ENCODE measurements around the gene RASGEF1C.

The RASGEF1C gene

DNA sequence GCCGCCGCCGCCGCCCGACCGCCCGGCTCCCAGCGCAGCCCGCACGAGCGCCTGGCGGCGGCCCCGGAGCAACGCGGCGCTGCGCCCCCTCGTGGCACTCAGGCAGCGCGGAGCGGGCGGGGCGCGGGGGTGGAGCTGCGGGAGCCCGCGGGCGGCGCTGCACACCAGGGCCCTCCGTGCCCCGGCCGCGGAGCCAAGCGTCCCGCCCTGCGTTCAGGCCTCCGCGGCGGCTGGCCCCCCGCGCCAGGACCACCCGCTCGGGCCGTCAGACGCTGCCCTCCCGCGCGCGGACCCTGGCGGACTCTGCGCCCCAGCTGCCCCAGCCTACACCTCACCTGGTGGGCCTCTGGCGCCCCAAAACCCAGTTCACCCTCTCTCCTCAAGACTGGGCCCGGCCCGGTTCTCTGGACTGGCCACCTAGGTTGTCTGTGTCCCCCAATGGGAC is at the start of gene RASGEF1C:
RASGEF1C (minus strand) TSS at position 75 of the 445 bp plus-strand sequence. CDS start 71,159 bp downstream, outside the sequence.
- DNase-seq (ENCODE audit: low spot score) = no peak

GRCh38 chr5:180253036-180253824 is 44.2 kb upstream of the RASGEF1C start:
- DNase-seq (ENCODE audit: low spot score) = no peak

DNA sequence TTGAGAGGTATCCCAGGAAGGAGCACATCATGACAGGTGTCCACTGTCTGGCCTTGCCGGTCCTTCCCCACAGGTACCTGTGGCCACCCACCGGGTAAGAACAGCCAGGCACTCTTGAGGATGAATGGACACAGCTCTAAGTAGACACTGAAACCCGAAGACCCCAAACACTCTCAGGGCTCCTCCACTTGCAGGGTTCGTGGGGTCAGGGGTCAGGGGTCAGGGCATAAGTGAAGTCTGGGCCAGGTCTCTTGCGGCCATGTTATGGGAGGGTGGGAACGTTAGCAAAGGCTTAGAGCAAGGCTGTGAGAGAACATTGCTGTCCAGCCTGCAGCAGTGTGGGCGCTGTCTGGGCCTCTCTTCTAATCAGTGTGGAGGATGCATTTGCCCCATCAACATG is 42.9 kb upstream of the RASGEF1C start:
- DNase-seq (ENCODE audit: low spot score) = no peak

- no peak for DNase-seq (ENCODE audit: low spot score)
These were observed 42.1 kb upstream of the RASGEF1C start for GRCh38 chr5:180251141-180251540.

DNA sequence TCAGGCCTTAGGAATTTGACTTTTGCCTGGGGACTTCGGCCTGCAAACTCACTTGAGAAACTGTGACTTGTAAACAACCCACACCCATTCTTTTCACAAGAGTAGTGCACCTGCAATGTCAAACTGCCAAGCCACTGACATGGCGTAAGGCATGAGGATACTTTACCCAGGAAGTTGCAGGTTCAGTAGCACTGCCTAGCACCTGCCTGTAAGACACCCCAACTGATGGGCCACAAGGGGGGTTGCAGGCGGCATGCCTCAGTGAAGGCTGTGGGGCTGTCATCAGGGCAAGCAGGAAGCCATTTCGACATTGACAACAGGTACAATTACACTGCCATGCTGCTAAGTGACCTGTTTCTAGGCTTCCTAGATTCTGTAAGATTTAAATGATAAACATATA is 41.3 kb upstream of the RASGEF1C start:
- DNase-seq (ENCODE audit: low spot score) = no peak

DNA sequence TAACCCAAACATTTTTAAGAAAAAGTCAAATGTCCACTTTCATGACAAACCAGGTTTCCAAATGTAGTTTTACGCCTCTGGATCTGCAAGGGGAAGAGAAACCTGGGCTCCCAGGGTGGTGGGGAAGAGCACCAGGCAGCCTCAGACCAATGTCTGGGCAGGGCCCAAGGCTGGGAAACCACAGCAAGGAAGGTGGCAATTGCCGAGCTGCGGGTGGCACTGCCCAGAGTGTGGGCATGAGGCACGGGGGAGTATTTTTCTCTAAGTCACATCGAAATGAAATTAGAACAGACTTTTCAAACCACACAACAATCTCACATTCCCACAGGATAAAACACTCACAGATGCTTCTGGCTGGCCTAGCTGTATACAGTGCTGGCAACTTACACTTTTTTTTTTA is 32.6 kb upstream of the RASGEF1C start:
- no peak for DNase-seq (ENCODE audit: low spot score)

- DNase-seq (ENCODE audit: low spot score) = no peak
These were observed 29.6 kb upstream of the RASGEF1C start for GRCh38 chr5:180238631-180239030.

- DNase-seq (ENCODE audit: low spot score) = no peak
These were observed 26.8 kb upstream of the RASGEF1C start for GRCh38 chr5:180235846-180236245.

DNA sequence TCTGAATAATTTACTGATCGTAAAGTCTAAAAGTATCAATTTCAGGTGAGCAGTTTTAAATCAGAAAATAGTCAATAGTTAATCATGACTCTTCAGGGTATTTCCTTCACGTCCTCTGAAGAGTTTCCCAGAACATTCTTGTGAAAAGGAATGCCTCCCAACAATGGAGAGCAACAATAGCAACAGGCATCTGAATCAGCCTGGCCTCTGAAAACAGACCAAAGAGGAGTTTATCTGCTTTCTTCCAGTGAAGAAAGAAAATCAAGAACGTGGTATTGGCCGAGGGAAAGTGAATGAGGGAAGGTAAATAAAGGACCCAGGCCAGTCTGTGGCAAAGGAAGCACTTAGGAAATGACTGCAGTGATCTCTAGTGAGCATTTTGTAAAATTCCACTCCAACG is 26.1 kb upstream of the RASGEF1C start:
- DNase-seq (ENCODE audit: low spot score) = no peak

GRCh38 chr5:180234271-180234670 is 25.3 kb upstream of the RASGEF1C start:
- DNase-seq (ENCODE audit: low spot score) = no peak

GRCh38 chr5:180233729-180234128 is 24.7 kb upstream of the RASGEF1C start:
- DNase-seq (ENCODE audit: low spot score) = no peak

GRCh38 chr5:180230017-180230416 is 21.0 kb upstream of the RASGEF1C start:
- DNase-seq (ENCODE audit: low spot score) = no peak

GRCh38 chr5:180222056-180222455 is 13.0 kb upstream of the RASGEF1C start:
- no peak for DNase-seq (ENCODE audit: low spot score)

DNA sequence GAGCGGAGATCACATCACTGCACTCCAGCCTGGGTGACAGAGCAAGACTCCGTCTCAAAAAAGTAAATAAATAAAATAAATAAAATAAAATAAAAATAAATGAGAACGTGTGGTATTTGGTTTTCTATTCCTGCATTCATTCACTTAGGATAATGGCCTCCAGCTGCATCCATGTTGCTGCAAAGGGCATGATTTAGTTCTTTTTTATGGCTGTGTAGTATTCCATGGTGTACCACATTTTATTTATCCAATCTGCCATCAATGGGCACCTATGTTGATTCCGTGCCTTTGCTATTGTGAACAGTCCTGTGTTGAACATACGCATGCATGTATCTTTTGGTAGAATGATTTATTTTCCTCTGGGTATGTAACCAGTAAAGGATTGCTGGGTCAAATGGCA is 8.8 kb upstream of the RASGEF1C start:
- DNase-seq (ENCODE audit: low spot score) = no peak

- DNase-seq (ENCODE audit: low spot score) = no peak
These were observed 7.7 kb upstream of the RASGEF1C start for GRCh38 chr5:180216646-180217171.

DNA sequence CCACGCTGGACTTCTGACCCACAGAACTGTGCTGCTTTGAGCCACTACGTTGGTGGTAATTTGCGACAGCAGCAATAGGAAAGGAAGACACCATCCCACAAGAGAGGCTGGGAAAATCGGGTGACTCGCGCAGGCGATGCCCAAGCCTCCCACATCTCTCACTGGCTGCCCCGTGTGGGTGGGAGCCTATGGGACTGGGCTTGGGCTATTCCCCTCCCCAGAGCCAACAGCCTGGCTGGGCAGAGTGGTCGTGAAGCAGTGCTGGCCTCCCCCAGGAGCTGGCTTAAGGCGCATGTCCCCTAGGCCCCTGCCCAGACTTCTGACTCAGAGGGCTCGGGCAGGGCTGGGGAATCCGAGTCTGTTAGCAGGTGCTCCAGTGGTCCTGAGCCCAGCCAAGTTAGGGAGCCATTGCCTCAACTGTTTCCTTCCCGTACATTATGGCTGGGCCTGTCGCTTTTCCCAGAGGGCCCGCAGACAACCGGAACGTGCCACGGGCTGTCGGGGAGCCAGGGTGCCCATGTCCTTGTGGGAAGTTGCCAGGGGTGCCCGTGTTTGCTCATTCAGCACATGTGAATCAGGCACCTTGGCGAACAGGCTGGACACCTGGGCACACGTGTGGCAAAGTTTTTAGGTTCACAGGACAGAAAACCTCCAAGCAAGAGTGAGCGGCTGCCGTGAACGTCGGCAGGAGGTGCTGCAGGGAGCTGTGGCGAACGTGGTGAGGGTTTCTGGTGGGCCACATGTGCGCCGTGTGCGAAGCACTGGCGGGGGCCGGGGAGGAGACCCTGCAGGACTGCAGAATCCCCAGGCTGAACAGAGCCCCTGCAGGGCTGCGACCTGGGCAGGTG is 7.0 kb upstream of the RASGEF1C start:
- DNase-seq (ENCODE audit: low spot score) = no peak

GRCh38 chr5:180214870-180215770 is 6.1 kb upstream of the RASGEF1C start:
- DNase-seq (ENCODE audit: low spot score) = no peak

DNA sequence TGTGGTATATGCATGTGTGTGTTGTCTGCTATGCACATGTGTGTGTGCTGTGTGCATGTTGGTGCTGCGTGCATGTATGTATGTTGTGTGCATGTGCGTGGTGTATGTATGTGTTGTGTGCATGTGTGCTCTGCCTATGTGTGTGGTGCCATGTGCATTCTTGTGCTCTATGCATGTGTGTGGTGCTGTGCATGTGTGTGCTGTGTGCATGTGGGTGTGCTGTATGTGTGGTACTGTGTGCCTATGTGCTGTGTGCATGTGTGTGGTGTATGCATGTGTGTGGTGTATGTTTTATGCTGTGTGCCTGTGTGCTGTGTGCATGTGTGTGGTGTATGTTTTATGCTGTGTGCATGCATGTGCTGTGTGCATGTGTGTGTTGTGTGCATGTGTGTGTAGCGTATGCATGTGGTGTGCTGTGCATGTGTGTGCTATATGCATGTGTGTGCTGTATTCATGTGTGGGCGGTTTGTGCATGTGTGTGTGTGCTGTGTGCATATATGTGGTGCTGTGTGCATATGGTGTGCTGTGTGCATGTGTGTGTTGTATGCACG is 4.7 kb upstream of the RASGEF1C start:
- no peak for DNase-seq (ENCODE audit: low spot score)

- no peak for DNase-seq (ENCODE audit: low spot score)
These were observed 4.2 kb upstream of the RASGEF1C start for GRCh38 chr5:180213256-180213600.

DNA sequence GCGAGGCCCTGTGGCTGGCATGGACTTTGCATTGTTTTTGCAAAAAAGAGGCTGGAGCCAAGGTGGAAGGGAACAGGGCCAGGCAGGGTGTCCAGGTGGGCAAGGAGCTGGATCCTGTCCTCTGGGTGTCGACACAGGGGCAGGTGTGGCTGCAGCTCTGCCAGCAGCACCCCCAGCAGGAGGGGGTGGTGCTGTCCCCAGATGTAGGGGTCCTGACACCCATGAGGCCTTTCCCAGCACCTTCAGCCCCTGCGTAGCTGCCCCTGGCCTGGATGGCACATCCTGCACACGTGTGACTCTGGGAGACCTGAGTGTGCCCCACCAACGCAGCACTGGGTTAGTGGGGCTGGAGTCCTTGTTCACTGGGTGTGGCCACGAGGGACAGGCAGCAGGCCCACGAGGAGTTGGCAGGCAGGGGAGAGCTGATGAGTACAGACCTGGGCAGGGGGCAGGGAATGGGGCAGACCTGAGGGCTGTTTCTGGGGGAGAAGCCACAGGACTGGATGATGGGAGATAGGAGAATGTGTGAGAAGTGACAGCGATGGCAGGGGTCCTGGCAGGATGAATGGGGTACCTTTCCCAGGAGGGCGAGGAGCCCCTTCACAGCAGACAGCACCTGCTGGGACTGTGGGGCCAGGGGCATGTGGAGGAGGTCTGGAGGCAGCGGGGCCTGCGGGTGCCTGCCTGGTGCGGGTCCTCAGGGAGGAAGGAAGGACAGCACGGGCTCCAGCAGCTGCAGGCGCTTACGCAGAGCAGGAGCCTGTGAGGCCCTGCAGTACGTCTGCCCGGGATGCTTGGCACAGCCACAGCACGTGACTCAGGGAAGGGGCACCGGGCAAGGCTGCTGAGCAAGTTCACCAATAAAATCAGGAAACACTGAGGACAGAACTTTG is 3.6 kb upstream of the RASGEF1C start:
- no peak for DNase-seq (ENCODE audit: low spot score)

DNA sequence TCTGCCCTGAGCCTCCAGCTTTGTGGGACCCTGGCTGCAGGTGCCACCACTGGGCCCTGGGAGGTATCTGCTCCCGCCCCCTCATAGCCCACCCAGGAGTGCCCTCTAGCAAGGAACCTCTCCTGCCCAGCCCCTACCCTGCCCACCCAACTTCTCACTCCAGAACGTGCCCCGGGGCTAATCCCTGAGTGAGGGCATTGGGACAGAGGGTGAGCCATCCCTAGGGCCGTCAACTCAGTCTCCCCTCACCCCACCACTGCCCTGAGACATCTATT is 2.7 kb upstream of the RASGEF1C start:
- DNase-seq (ENCODE audit: low spot score) = no peak

Data from left forelimb (tissue), 1 donor.